ENCODE measurements around the gene IGFBP6.

The IGFBP6 gene

GRCh38 chr12:53115112-53115890 lies 17.8 kb downstream of the IGFBP6 start:
- TF ChIP-seq, protein P1, sequence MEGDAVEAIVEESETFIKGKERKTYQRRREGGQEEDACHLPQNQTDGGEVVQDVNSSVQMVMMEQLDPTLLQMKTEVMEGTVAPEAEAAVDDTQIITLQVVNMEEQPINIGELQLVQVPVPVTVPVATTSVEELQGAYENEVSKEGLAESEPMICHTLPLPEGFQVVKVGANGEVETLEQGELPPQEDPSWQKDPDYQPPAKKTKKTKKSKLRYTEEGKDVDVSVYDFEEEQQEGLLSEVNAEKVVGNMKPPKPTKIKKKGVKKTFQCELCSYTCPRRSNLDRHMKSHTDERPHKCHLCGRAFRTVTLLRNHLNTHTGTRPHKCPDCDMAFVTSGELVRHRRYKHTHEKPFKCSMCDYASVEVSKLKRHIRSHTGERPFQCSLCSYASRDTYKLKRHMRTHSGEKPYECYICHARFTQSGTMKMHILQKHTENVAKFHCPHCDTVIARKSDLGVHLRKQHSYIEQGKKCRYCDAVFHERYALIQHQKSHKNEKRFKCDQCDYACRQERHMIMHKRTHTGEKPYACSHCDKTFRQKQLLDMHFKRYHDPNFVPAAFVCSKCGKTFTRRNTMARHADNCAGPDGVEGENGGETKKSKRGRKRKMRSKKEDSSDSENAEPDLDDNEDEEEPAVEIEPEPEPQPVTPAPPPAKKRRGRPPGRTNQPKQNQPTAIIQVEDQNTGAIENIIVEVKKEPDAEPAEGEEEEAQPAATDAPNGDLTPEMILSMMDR (IDR thresholded peaks at IDR 0.05; ENCODE audit: low read length), result no peak
- no peak for TF ChIP-seq EZH2 (IDR thresholded peaks at IDR 0.05; ENCODE audit: borderline replicate concordance, low read length)
- H2AFZ ChIP-seq (ENCODE audit: low read length), result no peak overlapping the region
- H3K79me2 ChIP-seq (ENCODE audit: insufficient read depth, low read length), result no peaks in the 10 kb centered on the region

DNA sequence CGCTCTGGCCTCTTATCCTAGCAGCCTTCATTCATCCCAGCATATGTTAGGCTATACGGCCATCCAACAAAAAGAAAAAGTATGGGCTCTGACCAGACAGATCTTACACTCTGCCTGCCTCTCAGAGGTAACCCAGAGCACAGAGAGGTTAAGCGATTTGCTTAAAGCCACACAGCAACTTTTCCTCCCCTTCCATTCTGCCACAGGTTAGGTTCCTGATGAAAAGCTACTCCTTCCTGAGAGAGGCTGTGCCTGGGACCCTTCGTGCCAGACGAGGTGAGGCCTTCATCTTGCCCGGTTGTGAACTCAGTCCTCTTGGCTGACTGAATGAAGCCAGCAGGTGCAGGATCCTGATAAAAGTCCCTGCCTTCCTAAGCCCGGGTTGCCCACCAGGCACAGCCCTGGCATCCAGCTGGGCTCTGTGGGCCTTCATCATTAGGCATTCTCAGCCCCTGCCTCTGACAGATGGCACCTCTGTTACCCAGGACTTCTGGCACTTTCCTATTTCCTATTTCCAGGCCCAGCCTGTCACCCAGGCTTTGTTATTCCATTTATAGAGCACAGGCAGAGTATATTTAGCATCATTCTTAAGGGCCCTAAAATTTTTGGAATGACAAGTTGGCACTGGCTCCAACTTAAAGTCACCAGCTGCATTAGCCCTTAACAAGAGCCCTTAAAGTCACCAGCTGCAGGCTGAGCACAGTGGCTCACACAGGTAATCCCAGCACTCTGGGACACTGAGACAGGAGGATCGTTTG lies 18.6 kb downstream of the IGFBP6 start:
- no peaks in the 10 kb centered on the region for H3F3A ChIP-seq (ENCODE audit: insufficient read depth, low read length)
- peaks cover 22% of the 10 kb centered on the region for H3K4me1 ChIP-seq (ENCODE audit: insufficient read depth, low read length, severe bottlenecking)
- no peaks in the 10 kb centered on the region for H3K27me3 ChIP-seq (ENCODE audit: insufficient read depth, low read length)
- H3K4me2 ChIP-seq (ENCODE audit: low read length), result no peak overlapping the region
- no peaks in the 10 kb centered on the region for H4K20me1 ChIP-seq (ENCODE audit: insufficient read depth, low read length)
- TF ChIP-seq EZH2 (IDR thresholded peaks at IDR 0.05; ENCODE audit: borderline replicate concordance, low read length), result no peak
- TF ChIP-seq, protein P1 (IDR thresholded peaks at IDR 0.05; ENCODE audit: low read length), result no peak
- no peak overlapping the region for H3K4me3 ChIP-seq (ENCODE audit: low read depth, low read length, poor library complexity, severe bottlenecking)
- H3K9me3 ChIP-seq (ENCODE audit: low read length), result no peaks in the 10 kb centered on the region
- H3K9ac ChIP-seq (ENCODE audit: low read length), result no peak overlapping the region
- no peak overlapping the region for H3K27ac ChIP-seq (ENCODE audit: low read depth, low read length, poor library complexity, severe bottlenecking)
- no peaks in the 10 kb centered on the region for H3K9me2 ChIP-seq (ENCODE audit: low read depth, low read length)
- no peak overlapping the region for H2AFZ ChIP-seq (ENCODE audit: low read length)
- H3K36me3 ChIP-seq (ENCODE audit: insufficient read depth, low read length), result no peaks in the 10 kb centered on the region
- H3K79me2 ChIP-seq (ENCODE audit: insufficient read depth, low read length), result no peaks in the 10 kb centered on the region

More at GRCh38 chr12:53115112-53115890, 17.8 kb downstream of the IGFBP6 start:
- no peak overlapping the region for H3K9ac ChIP-seq (ENCODE audit: low read length)
- H3K27ac ChIP-seq (ENCODE audit: low read depth, low read length, poor library complexity, severe bottlenecking), result peak overlapping the region; percentile 54
- no peak overlapping the region for H3K4me2 ChIP-seq (ENCODE audit: low read length)
- no peaks in the 10 kb centered on the region for H3K9me3 ChIP-seq (ENCODE audit: low read length)
- H4K20me1 ChIP-seq (ENCODE audit: insufficient read depth, low read length), result no peaks in the 10 kb centered on the region
- no peaks in the 10 kb centered on the region for H3K9me2 ChIP-seq (ENCODE audit: low read depth, low read length)
- no peaks in the 10 kb centered on the region for H3F3A ChIP-seq (ENCODE audit: insufficient read depth, low read length)
- no peaks in the 10 kb centered on the region for H3K36me3 ChIP-seq (ENCODE audit: insufficient read depth, low read length)
- peaks cover 22% of the 10 kb centered on the region for H3K4me1 ChIP-seq (ENCODE audit: insufficient read depth, low read length, severe bottlenecking)
- no peaks in the 10 kb centered on the region for H3K27me3 ChIP-seq (ENCODE audit: insufficient read depth, low read length)
- no peak overlapping the region for H3K4me3 ChIP-seq (ENCODE audit: low read depth, low read length, poor library complexity, severe bottlenecking)

DNA sequence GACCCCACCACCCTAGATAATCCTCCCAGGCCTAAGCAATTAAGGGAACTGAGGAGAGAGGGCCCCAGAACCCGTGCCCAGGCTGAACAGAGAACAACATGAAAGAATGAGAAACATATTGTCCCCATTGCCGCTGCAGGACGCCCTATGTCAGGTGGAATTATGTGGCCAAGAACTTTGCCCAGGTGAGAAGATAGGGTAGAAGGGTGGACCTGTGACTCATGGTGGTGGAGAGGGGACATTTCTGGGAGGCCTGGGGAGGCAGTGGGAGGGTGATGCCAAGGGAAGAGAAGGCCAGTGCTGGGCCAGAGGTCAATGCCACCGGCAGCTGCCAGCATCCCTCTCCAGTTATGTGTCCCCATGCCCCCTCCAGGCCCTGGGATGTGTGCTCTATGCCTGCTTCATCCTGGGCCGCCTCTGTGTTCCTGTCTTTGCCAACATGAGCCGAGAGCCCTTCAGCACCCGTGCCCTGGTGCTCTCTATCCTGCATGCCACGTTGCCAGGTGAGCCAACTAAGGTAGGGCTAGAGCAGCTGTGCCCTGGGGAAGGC lies 21.4 kb downstream of the IGFBP6 start:
- H3K4me3 ChIP-seq (ENCODE audit: low read depth, low read length, poor library complexity, severe bottlenecking), result no peak overlapping the region
- TF ChIP-seq EZH2 (IDR thresholded peaks at IDR 0.05; ENCODE audit: borderline replicate concordance, low read length), result no peak
- TF ChIP-seq, protein P1 (IDR thresholded peaks at IDR 0.05; ENCODE audit: low read length), result no peak
- no peak overlapping the region for H2AFZ ChIP-seq (ENCODE audit: low read length)
- no peaks in the 10 kb centered on the region for H3K27me3 ChIP-seq (ENCODE audit: insufficient read depth, low read length)
- no peak overlapping the region for H3K27ac ChIP-seq (ENCODE audit: low read depth, low read length, poor library complexity, severe bottlenecking)
- H3K36me3 ChIP-seq (ENCODE audit: insufficient read depth, low read length), result no peaks in the 10 kb centered on the region
- H3K4me2 ChIP-seq (ENCODE audit: low read length), result no peak overlapping the region
- H3K9me2 ChIP-seq (ENCODE audit: low read depth, low read length), result no peaks in the 10 kb centered on the region
- H3K79me2 ChIP-seq (ENCODE audit: insufficient read depth, low read length), result no peaks in the 10 kb centered on the region
- H4K20me1 ChIP-seq (ENCODE audit: insufficient read depth, low read length), result no peaks in the 10 kb centered on the region
- no peak overlapping the region for H3K9ac ChIP-seq (ENCODE audit: low read length)
- no peaks in the 10 kb centered on the region for H3F3A ChIP-seq (ENCODE audit: insufficient read depth, low read length)
- H3K9me3 ChIP-seq (ENCODE audit: low read length), result no peaks in the 10 kb centered on the region
- H3K4me1 ChIP-seq (ENCODE audit: insufficient read depth, low read length, severe bottlenecking), result peaks cover 13% of the 10 kb centered on the region
